Kidney (tissue), 14 donors: ENCODE data around the gene RBM19. TPM values are rescaled to one million over a fixed set of nuclear protein-coding genes. Genes with fewer than 3 reads are reported as not detected.
A peak's percentile ranks its signal among the peaks of the same experiment; 100 is the strongest.

Experiments used
- DNase-seq, 5 donors: peaks; one replicate each; pipeline ENCODE4 v3.0.0-alpha.2; 2013 to 2020
- FAIRE-seq: peaks from 2 replicates; lab custom pipeline; 2012; peaks lifted over from hg19 to GRCh38; lab: Jason Lieb, UNC
- H3K27ac ChIP-seq, 2 donors: one replicate each; pipeline ENCODE4 v1.7.0; 2013; ENCODE audit warnings: low read depth in 2 of 2, low read length in 2 of 2, inconsistent platforms in 1 of 2
- H3K27me3 ChIP-seq: one replicate; pipeline ENCODE4 v1.7.1; 2013; ENCODE audit warnings: low read length, inconsistent platforms; ENCODE audit not compliant: control insufficient read depth, insufficient read depth
- H3K36me3 ChIP-seq, 3 donors: one replicate each; pipeline versions ENCODE4 v1.7.0 to v1.7.1; 2013; ENCODE audit warnings: low read length in 3 of 3, control low read depth in 1 of 3, inconsistent platforms in 1 of 3; ENCODE audit not compliant: insufficient read depth in 3 of 3, control insufficient read depth in 2 of 3
- H3K4me1 ChIP-seq, 3 donors: one replicate each; pipeline versions ENCODE4 v1.7.0 to v1.7.1; 2013; ENCODE audit warnings: low read length in 3 of 3, inconsistent platforms in 1 of 3, low read depth in 1 of 3; ENCODE audit not compliant: control insufficient read depth in 2 of 3, insufficient read depth in 2 of 3
- H3K4me3 ChIP-seq, 3 donors: one replicate each; pipeline versions ENCODE4 v1.7.0 to v1.8.1; 2013; ENCODE audit warnings: low read length in 3 of 3, control low read depth in 1 of 3, inconsistent platforms in 1 of 3
- H3K9ac ChIP-seq, 3 donors: one replicate each; pipeline versions ENCODE4 v1.7.0 to v1.7.1; 2013; ENCODE audit warnings: low read length in 3 of 3, control low read depth in 1 of 3, inconsistent platforms in 1 of 3
- H3K9me3 ChIP-seq, 3 donors: one replicate each; pipeline versions ENCODE4 v1.7.0 to v1.7.1; 2013; ENCODE audit warnings: low read length in 3 of 3, control low read depth in 1 of 3, inconsistent platforms in 1 of 3; ENCODE audit not compliant: control insufficient read depth in 2 of 3, insufficient read depth in 1 of 3
- intact Hi-C: fragments of 100-400 bp; cut with DNase I; formaldehyde crosslinking; loops from one replicate; pipeline ENCODE4 v1.11.1; 2022
- polyA plus RNA-seq: library from polyadenylated mRNA; stranded (reverse); fragments of 350-450 nt; fragmentation: Illumina TruSeq; extraction: RNeasy Lipid Tissue Mini Kit (QIAGEN cat#74804); gene quantifications from one replicate; pipeline ENCODE4 v1.2.3, GENCODE V29; 2014; ENCODE audit warnings: low read depth, low replicate concordance; ENCODE audit not compliant: insufficient read depth
- total RNA-seq: library from RNA; stranded (reverse); fragmentation: NEBNext Ultra II Directional; extraction: Animal tissue kit (Norgen Biotek cat#: 25700); gene quantifications from one replicate; pipeline ENCODE4 v1.2.1, GENCODE V29; 2021
- TF ChIP-seq, protein P1 (sequence below): IDR thresholded peaks from 3 replicates; pipeline ENCODE4 v1.5.1; 2012; ENCODE audit warnings: mild to moderate bottlenecking, moderate library complexity, borderline replicate concordance; ENCODE audit not compliant: insufficient read depth; ENCODE audit errors: extremely low read depth
- donor health status: control.
- donor health status: control.
- donor health status: control.
- donor health status: control.
- donor health status: control.
- donor health status: DM: yes; HTN: yes; CAD: no.
- donor health status: Normal renal cell carcinoma (clear cell type).

Gene RBM19
- total and polyA plus RNA-seq, 2 donors from 2014 or later = 12.3 to 34.7 TPM

DNA sequence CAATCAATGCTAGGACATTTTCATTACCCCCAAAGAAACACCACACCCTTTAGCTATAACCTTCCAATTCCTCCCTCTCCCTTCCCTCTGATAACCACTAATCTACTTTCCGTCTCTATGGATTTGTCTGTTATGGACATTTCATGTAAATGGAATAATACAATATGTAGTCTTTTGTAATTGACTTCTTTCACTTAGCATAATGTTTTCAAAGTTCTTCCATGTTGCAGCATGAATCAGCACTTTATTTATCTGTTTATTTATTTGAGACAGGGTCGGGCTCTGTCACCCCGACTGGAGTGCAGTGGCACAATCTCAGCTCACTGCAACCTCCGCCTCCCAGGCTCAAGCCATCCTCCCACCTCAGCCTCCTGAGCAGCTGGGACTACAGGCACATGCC lies 1.2 kb upstream of the RBM19 start:
- H3K27me3 ChIP-seq = no peaks in the 10 kb centered on the region
- H3K9me3 ChIP-seq = no peaks in the 10 kb centered on the region
- H3K4me3 ChIP-seq = peak overlapping the region in 1 of 3 donors; percentile 87
- intact Hi-C loops = no loop called here
- peaks cover 0 to 13% (median 5%) of the 10 kb centered on the region in 3 donors for H3K4me1 ChIP-seq
- peaks cover 0 to 3% (median 1%) of the 10 kb centered on the region in 3 donors for H3K36me3 ChIP-seq
- TF ChIP-seq, protein P1, sequence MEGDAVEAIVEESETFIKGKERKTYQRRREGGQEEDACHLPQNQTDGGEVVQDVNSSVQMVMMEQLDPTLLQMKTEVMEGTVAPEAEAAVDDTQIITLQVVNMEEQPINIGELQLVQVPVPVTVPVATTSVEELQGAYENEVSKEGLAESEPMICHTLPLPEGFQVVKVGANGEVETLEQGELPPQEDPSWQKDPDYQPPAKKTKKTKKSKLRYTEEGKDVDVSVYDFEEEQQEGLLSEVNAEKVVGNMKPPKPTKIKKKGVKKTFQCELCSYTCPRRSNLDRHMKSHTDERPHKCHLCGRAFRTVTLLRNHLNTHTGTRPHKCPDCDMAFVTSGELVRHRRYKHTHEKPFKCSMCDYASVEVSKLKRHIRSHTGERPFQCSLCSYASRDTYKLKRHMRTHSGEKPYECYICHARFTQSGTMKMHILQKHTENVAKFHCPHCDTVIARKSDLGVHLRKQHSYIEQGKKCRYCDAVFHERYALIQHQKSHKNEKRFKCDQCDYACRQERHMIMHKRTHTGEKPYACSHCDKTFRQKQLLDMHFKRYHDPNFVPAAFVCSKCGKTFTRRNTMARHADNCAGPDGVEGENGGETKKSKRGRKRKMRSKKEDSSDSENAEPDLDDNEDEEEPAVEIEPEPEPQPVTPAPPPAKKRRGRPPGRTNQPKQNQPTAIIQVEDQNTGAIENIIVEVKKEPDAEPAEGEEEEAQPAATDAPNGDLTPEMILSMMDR = no peak
- no peak for FAIRE-seq
- no peak overlapping the region for H3K27ac ChIP-seq
- no peak for DNase-seq
- H3K9ac ChIP-seq = no peak overlapping the region

DNA sequence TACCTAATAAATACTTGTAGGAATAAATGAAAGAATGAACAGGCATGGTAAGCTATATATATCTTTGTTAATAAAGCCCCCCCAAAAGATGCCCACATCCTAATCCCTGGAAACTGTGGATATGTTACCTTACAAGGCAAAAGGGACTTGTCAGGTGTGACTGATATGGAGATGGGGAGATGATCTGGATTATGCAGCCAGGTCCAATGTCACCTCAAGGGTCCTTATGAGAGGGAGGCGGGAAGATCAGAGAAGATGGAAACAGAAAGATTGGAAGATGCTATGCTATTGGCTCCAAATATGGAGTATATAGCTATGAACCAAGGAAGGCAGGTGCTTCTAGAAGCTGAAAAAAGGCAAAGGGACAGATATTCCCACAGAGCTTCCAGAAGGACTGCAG lies 3.4 kb downstream of the RBM19 start:
- Histone ChIP-seq H3K4me3 (no peak overlapping the region), H3K4me1 (peaks cover 0 to 13% (median 5%) of the 10 kb centered on the region in 3 donors), H3K9ac (no peak overlapping the region), H3K36me3 (peaks cover 0 to 34% (median 33%) of the 10 kb centered on the region in 3 donors), H3K9me3 (no peaks in the 10 kb centered on the region), H3K27ac (no peak overlapping the region), H3K27me3 (no peaks in the 10 kb centered on the region)
- TF ChIP-seq, protein P1 = no peak
- intact Hi-C loops = no loop called here
- FAIRE-seq = no peak
- DNase-seq = no peak

DNA sequence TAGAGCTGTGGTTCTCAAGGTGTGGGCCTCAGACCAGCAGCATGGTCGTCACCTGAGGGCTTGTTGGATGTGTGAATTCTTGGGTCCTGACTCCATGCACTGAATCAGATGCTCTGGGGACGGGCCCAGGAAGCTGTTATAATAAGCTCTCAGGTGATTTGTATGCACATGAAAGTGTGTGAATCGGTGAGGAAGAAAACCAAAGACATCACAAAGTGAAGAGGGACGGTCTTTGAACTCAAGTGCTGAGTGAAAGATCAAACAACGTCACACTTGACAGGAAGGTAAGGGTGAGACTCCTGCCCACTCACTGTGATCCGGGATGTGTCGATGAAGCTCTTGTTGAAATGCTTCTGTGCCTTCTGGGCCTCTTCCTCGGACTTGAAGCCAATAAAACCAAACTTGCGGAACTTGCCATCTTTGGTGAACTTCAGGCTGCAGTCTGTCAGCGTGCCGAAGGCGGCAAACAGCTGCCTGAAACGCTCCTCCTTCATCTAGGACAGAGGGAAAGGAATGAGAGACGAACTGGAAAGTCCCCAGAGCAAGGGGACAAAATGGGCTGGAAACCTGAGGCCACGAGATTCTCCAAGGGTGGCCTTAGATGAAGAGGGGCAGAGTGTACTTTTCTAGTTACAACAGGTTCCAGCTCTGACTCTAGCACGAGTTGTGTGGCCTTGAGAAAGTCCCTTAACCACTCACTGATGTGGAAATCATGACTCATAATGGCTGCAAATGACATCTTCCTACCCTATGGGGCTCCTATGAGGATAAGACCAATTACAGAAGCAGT lies 4.0 kb downstream of the RBM19 start:
- Histone ChIP-seq H3K36me3 (peaks cover 0 to 36% (median 34%) of the 10 kb centered on the region in 3 donors), H3K9ac (no peak overlapping the region), H3K4me3 (no peak overlapping the region), H3K27me3 (no peaks in the 10 kb centered on the region), H3K27ac (no peak overlapping the region), H3K9me3 (no peaks in the 10 kb centered on the region), H3K4me1 (peaks cover 0 to 13% (median 5%) of the 10 kb centered on the region in 3 donors)
- intact Hi-C loops = no loop called here
- TF ChIP-seq, protein P1 = no peak
- no peak for FAIRE-seq
- DNase-seq = peak in 2 of 5 donors; percentile 10 to 31
